Gastroesophageal sphincter (tissue), 4 donors: ENCODE data around the gene SFXN3. TPM values are rescaled to one million over a fixed set of nuclear protein-coding genes. Genes with fewer than 3 reads are reported as not detected.

Experiments used
- ATAC-seq: fragments of 150-250 bp; one replicate; pipeline ENCODE4 v1.9.1; 2016; ENCODE audit warnings: mild to moderate bottlenecking, moderate library complexity
- H3K27ac ChIP-seq, 4 donors: fragments of 200-600 bp; sonication (generic) in 3 of 4; 1 replicate in 3 of 4; 2 replicates in 1 of 4; pipeline ENCODE4 v1.5.1; 2016 to 2019
- H3K27me3 ChIP-seq: fragments of 200-600 bp; sonication (generic); one replicate; pipeline ENCODE4 v1.5.1; 2019
- H3K36me3 ChIP-seq, 2 donors: fragments of 200-600 bp; sonication (generic); one replicate each; pipeline ENCODE4 v1.5.1; 2019; ENCODE audit warnings: control low read depth in 1 of 2
- H3K4me1 ChIP-seq, 3 donors: fragments of 200-600 bp; sonication (generic); 1 replicate in 2 of 3; 2 replicates in 1 of 3; pipeline ENCODE4 v1.5.1; 2016 to 2019; ENCODE audit warnings: control low read depth in 2 of 3
- H3K4me3 ChIP-seq, 2 donors: fragments of 200-600 bp; sonication (generic); one replicate each; pipeline ENCODE4 v1.5.1; 2019; ENCODE audit warnings: mild to moderate bottlenecking in 1 of 2, moderate library complexity in 1 of 2
- H3K9me3 ChIP-seq, 3 donors: fragments of 200-600 bp; sonication (generic); one replicate each; pipeline ENCODE4 v1.5.1; 2017 to 2019; ENCODE audit warnings: control low read depth in 2 of 3
- CTCF ChIP-seq, 4 experiments: fragments of 200-600 bp in 2 of 4; fragments of 450-650 bp in 2 of 4; sonication (generic) in 1 of 4; IDR thresholded peaks; one replicate each; pipeline ENCODE4 v1.5.1; 2017 to 2019; ENCODE audit warnings: antibody characterized with exemption in 4 of 4, mild to moderate bottlenecking in 2 of 4, moderate library complexity in 2 of 4
- EP300 ChIP-seq: sonication (generic); formaldehyde crosslinking; IDR thresholded peaks from one replicate; pipeline ENCODE4 v1.6.1; 2017; ENCODE audit warnings: antibody characterized with exemption, mild to moderate bottlenecking
- POLR2A ChIP-seq, 2 donors: fragments of 450-650 bp; IDR thresholded peaks; one replicate each; pipeline ENCODE4 v1.6.1; 2017; ENCODE audit warnings: antibody characterized with exemption in 2 of 2, mild to moderate bottlenecking in 2 of 2, moderate library complexity in 1 of 2
- POLR2AphosphoS5 ChIP-seq: sonication (generic); formaldehyde crosslinking; IDR thresholded peaks from one replicate; pipeline ENCODE4 v1.6.1; 2017; ENCODE audit warnings: antibody characterized with exemption
- WGBS, 2 donors: methylation state at CpG; one replicate each; pipeline ENCODE4 v1.1.5; 2018; ENCODE audit warnings: low coverage in 1 of 2; 5-methylcytosine and 5-hydroxymethylcytosine counted together
- total RNA-seq, 4 donors: library from RNA; depleted of rRNA; stranded (reverse); fragments of >200 nt; gene quantifications; one replicate each; pipeline ENCODE4 v1.1.0, GENCODE V29; 2016

SFXN3 gene
- total RNA-seq, 4 donors from 2014 or later, result 47.5 to 84.2 (median 66.0) TPM

GRCh38 chr10:101063050-101063525 is 32.1 kb downstream of the SFXN3 start:
- no peak for ATAC-seq
- H3K27me3 ChIP-seq, result peaks cover 59% of the 10 kb centered on the region
- peak overlapping the region in 1 of 2 donors; percentile 64 for H3K4me3 ChIP-seq
- no peaks in the 10 kb centered on the region for H3K9me3 ChIP-seq
- H3K27ac ChIP-seq, result no peak overlapping the region
- WGBS, 2 donors, result 10 to 26% methylated on average over 2 to 8 of the region's 19 CpGs
- H3K4me1 ChIP-seq, result peaks cover 0 to 71% (median 37%) of the 10 kb centered on the region in 3 donors
- no peaks in the 10 kb centered on the region for H3K36me3 ChIP-seq
- TF ChIP-seq POLR2A (IDR thresholded peaks at IDR 0.05), result no peak
- no peak for TF ChIP-seq POLR2AphosphoS5
- no peak for TF ChIP-seq EP300
- no peak for TF ChIP-seq CTCF (IDR thresholded peaks at IDR 0.05)

GRCh38 chr10:101063548-101064414 is 32.7 kb downstream of the SFXN3 start:
- H3K27ac ChIP-seq, result no peak overlapping the region
- whole genome bisulfite sequencing, 2 donors, result 87% methylated on average over 4 to 5 of the region's 15 CpGs
- no peaks in the 10 kb centered on the region for H3K9me3 ChIP-seq
- H3K27me3 ChIP-seq, result peaks cover 59% of the 10 kb centered on the region
- H3K4me1 ChIP-seq, result peaks cover 0 to 71% (median 37%) of the 10 kb centered on the region in 3 donors
- H3K4me3 ChIP-seq, result no peak overlapping the region
- TF ChIP-seq EP300 (no peak), CTCF (IDR thresholded peaks at IDR 0.05) (no peak), POLR2AphosphoS5 (no peak), POLR2A (IDR thresholded peaks at IDR 0.05) (no peak)
- ATAC-seq, result no peak
- no peaks in the 10 kb centered on the region for H3K36me3 ChIP-seq

GRCh38 chr10:101064415-101065030 is 33.5 kb downstream of the SFXN3 start:
- peaks cover 0 to 71% (median 37%) of the 10 kb centered on the region in 3 donors for H3K4me1 ChIP-seq
- H3K36me3 ChIP-seq, result no peaks in the 10 kb centered on the region
- no peak for ATAC-seq
- H3K4me3 ChIP-seq, result no peak overlapping the region
- TF ChIP-seq POLR2A (IDR thresholded peaks at IDR 0.05), result no peak
- TF ChIP-seq POLR2AphosphoS5, result no peak
- TF ChIP-seq CTCF (IDR thresholded peaks at IDR 0.05), result no peak
- no peak for TF ChIP-seq EP300
- 91% methylated on average over 5 of the region's 9 CpGs; no CpG with 5 or more reads in 1 of the 2 donors for WGBS, 2 donors
- peaks cover 59% of the 10 kb centered on the region for H3K27me3 ChIP-seq
- no peak overlapping the region for H3K27ac ChIP-seq
- H3K9me3 ChIP-seq, result no peaks in the 10 kb centered on the region

GRCh38 chr10:101065481-101066145 is 34.6 kb downstream of the SFXN3 start:
- Histone ChIP-seq H3K27me3 (peaks cover 59% of the 10 kb centered on the region), H3K27ac (peak overlapping the region in 3 of 4 donors; percentile 57 to 78 (median 63)), H3K4me1 (peaks cover 0 to 62% (median 33%) of the 10 kb centered on the region in 3 donors), H3K4me3 (peak overlapping the region in 1 of 2 donors; percentile 58), H3K9me3 (no peaks in the 10 kb centered on the region), H3K36me3 (no peaks in the 10 kb centered on the region)
- ATAC-seq, result no peak
- 43 to 67% methylated on average over 2 of the region's 3 CpGs for WGBS, 2 donors
- no peak for TF ChIP-seq POLR2AphosphoS5
- TF ChIP-seq CTCF (IDR thresholded peaks at IDR 0.05), result no peak
- TF ChIP-seq POLR2A (IDR thresholded peaks at IDR 0.05), result no peak
- no peak for TF ChIP-seq EP300
